K562 (cell line): ENCODE measurements around the gene PRICKLE4. TPM values are rescaled to one million over a fixed set of nuclear protein-coding genes. Genes with fewer than 3 reads are reported as not detected.
A peak's percentile ranks its signal among the peaks of the same experiment; 100 is the strongest.

Experiments
- ATAC-seq: fragments of 200-7000 bp; cut with Tn5 transposase; 3 replicates; pipeline ENCODE4 v1.9.1; 2020; ENCODE audit warnings: moderate library complexity
- Bru-seq: library from RNA; stranded (reverse); fragments of 400-500 nt; gene quantifications from one replicate; lab custom pipeline; 2021; lab: Mats Ljungman, UMichigan
- BruChase-seq, 2 experiments: library from RNA; stranded (reverse); fragments of 400-500 nt; gene quantifications; one replicate each; lab custom pipeline; 2021; lab: Mats Ljungman, UMichigan
- BruUV-seq: library from RNA; stranded (reverse); fragments of 400-500 nt; replicated peaks from 2 replicates; lab custom pipeline; 2021; lab: Mats Ljungman, UMichigan
- CTCF ChIA-PET: fragments of 300-600 bp; formaldehyde crosslinking; extraction: SDS; loops from one replicate; lab custom pipeline; 2021; ENCODE audit warnings: low intra/inter-chr PET ratio; lab: Yijun Ruan, JAX
- POLR2A ChIA-PET: fragments of 300-600, 350-650 bp; sonication (Branson Sonifier 250); formaldehyde crosslinking; extraction: SDS; loops from one replicate; lab custom pipeline; 2021; ENCODE audit warnings: antibody characterized with exemption, inconsistent platforms; lab: Yijun Ruan, JAX
- DNase-seq, 4 experiments: peaks; one replicate each; pipeline versions ENCODE4 v3.0.0 to v3.0.0-alpha.2; 2011 to 2018; ENCODE audit warnings: low spot score in 3 of 4, mixed read lengths in 3 of 4; ENCODE audit errors: extremely low read depth in 1 of 4
- FAIRE-seq: peaks from 2 replicates; lab custom pipeline; 2011; peaks lifted over from hg19 to GRCh38; lab: Jason Lieb, UNC
- H2AFZ ChIP-seq: 2 replicates; pipeline ENCODE4 v1.6.0; 2011; ENCODE audit warnings: low read depth, low read length, control low read depth, inconsistent platforms
- H3K27ac ChIP-seq: fragments of 200-600 bp; 3 replicates; pipeline ENCODE4 v1.8.0; 2011; ENCODE audit warnings: low read depth, mild to moderate bottlenecking, control low read depth, inconsistent platforms, low read length, moderate library complexity, mixed read lengths; ENCODE audit errors: extremely low read depth
- H3K27me3 ChIP-seq, 2 experiments: fragments of 300-600 bp in 1 of 2; 2 replicates in 1 of 2; 3 replicates in 1 of 2; pipeline versions ENCODE4 v1.6.0 to v1.8.0; 2011; ENCODE audit warnings: inconsistent platforms in 2 of 2, low read length in 2 of 2, mild to moderate bottlenecking in 1 of 2, mixed read lengths in 1 of 2, moderate library complexity in 1 of 2; ENCODE audit not compliant: control insufficient read depth in 2 of 2, insufficient read depth in 2 of 2
- H3K36me3 ChIP-seq: fragments of 300-600 bp; 3 replicates; pipeline ENCODE4 v1.8.0; 2011; ENCODE audit warnings: mild to moderate bottlenecking, low read length, inconsistent platforms; ENCODE audit not compliant: control insufficient read depth, insufficient read depth
- H3K4me1 ChIP-seq, 2 experiments: fragments of 200-600 bp in 1 of 2; replicated peaks in 1 of 2; 2 replicates in 1 of 2; 3 replicates in 1 of 2; pipeline versions ENCODE4 v1.5.1 to v1.8.0; 2011; ENCODE audit warnings: inconsistent platforms in 2 of 2, low read length in 2 of 2, mild to moderate bottlenecking in 1 of 2, mixed read lengths in 1 of 2, moderate library complexity in 1 of 2; ENCODE audit not compliant: control insufficient read depth in 2 of 2, insufficient read depth in 2 of 2
- H3K4me2 ChIP-seq: 2 replicates; pipeline ENCODE4 v1.6.1; 2011; ENCODE audit warnings: low read length, control low read depth, inconsistent platforms, mixed read lengths; ENCODE audit not compliant: insufficient read depth
- H3K4me3 ChIP-seq: fragments of 200-600 bp; sonication (generic), shearing (Covaris generic); 2 replicates; pipeline ENCODE4 v1.5.1; 2016; ENCODE audit warnings: control low read depth, inconsistent platforms
- H3K79me2 ChIP-seq: fragments of 200-600 bp; 3 replicates; pipeline ENCODE4 v1.8.0; 2011; ENCODE audit warnings: low read length, inconsistent platforms; ENCODE audit not compliant: control insufficient read depth, insufficient read depth
- H3K9ac ChIP-seq, 2 experiments: 2 replicates each; pipeline versions ENCODE4 v1.6.0 to v1.6.1; 2011; ENCODE audit warnings: low read depth in 2 of 2, low read length in 2 of 2, control low read depth in 1 of 2, inconsistent platforms in 1 of 2, mild to moderate bottlenecking in 1 of 2, mixed read lengths in 1 of 2; ENCODE audit not compliant: insufficient read depth in 1 of 2
- H3K9me1 ChIP-seq: one replicate; pipeline ENCODE4 v1.6.0; 2011; ENCODE audit warnings: inconsistent platforms, mild to moderate bottlenecking, low read length, moderate library complexity; ENCODE audit not compliant: control insufficient read depth, insufficient read depth
- H3K9me3 ChIP-seq: replicated peaks from 2 replicates; pipeline ENCODE4 v1.5.1; 2011; ENCODE audit warnings: low read depth, low read length, inconsistent platforms; ENCODE audit not compliant: control insufficient read depth, insufficient read depth
- H4K20me1 ChIP-seq: replicated peaks from 2 replicates; pipeline ENCODE4 v1.6.1; 2011; ENCODE audit warnings: low read length, inconsistent platforms, mixed read lengths; ENCODE audit not compliant: control insufficient read depth, insufficient read depth
- BHLHE40 ChIP-seq: IDR thresholded peaks from 2 replicates; pipeline ENCODE4 v1.6.1; 2011; ENCODE audit warnings: low read length, improper control_type of control experiment
- DNMT1 ChIP-seq: fragments of 450-650 bp; IDR thresholded peaks from 2 replicates; pipeline ENCODE4 v1.6.1; 2016; ENCODE audit warnings: antibody characterized with exemption, mild to moderate bottlenecking
- ELF4 ChIP-seq: fragments of 450-650 bp; formaldehyde crosslinking; IDR thresholded peaks from 2 replicates; pipeline ENCODE4 v1.4.0; 2022; ENCODE audit warnings: missing genetic modification characterization
- EP400 ChIP-seq: fragments of 450-650 bp; IDR thresholded peaks from 2 replicates; pipeline ENCODE4 v1.6.1; 2017; ENCODE audit warnings: antibody characterized with exemption, mild to moderate bottlenecking, moderate library complexity
- FOXJ3 ChIP-seq: sonication (generic); formaldehyde crosslinking; IDR thresholded peaks from 2 replicates; pipeline ENCODE4 v1.4.0; 2020; ENCODE audit warnings: mild to moderate bottlenecking, missing genetic modification reagents
- HNRNPUL1 ChIP-seq: fragments of 200-400 bp; formaldehyde crosslinking; IDR thresholded peaks from 2 replicates; pipeline ENCODE4 v1.6.1; 2017; ENCODE audit warnings: low read length
- ILF3 ChIP-seq: fragments of 450-650 bp; IDR thresholded peaks from 2 replicates; pipeline ENCODE4 v1.6.1; 2018; ENCODE audit warnings: antibody characterized with exemption, mild to moderate bottlenecking, moderate library complexity, borderline replicate concordance
- KDM2B ChIP-seq: fragments of 250-450 bp; sonication (Bioruptor Pico); IDR thresholded peaks from 2 replicates; pipeline ENCODE4 v1.8.0; 2021; ENCODE audit warnings: mild to moderate bottlenecking, moderate library complexity
- MAZ ChIP-seq, 2 experiments: fragments of 450-650 bp in 1 of 2; sonication (generic) in 1 of 2; formaldehyde crosslinking; IDR thresholded peaks in 1 of 2; conservative IDR thresholded peaks in 1 of 2; 2 replicates each; pipeline versions ENCODE4 v1.4.0 to v1.5.0; 2020; ENCODE audit warnings: mild to moderate bottlenecking in 1 of 2, missing genetic modification reagents in 1 of 2
- POLR2G ChIP-seq: fragments of 200-400 bp; formaldehyde crosslinking; IDR thresholded peaks from 2 replicates; pipeline ENCODE4 v1.6.1; 2017; ENCODE audit warnings: low read depth, mild to moderate bottlenecking, antibody characterized with exemption, low read length, moderate library complexity
- RB1 ChIP-seq: fragments of 450-650 bp; IDR thresholded peaks from 2 replicates; pipeline ENCODE4 v1.6.1; 2017; ENCODE audit warnings: low read depth, mild to moderate bottlenecking
- RBBP5 ChIP-seq: fragments of 200-600 bp; sonication (generic); IDR thresholded peaks from 2 replicates; pipeline ENCODE4 v1.6.1; 2012; ENCODE audit warnings: borderline replicate concordance, mild to moderate bottlenecking, low read length, control low read depth, inconsistent platforms; ENCODE audit not compliant: insufficient read depth, poor library complexity, severe bottlenecking
- SMARCA4 ChIP-seq: fragments of 450-650 bp; IDR thresholded peaks from 2 replicates; pipeline ENCODE4 v1.6.1; 2016
- SRSF1 ChIP-seq: fragments of 200-400 bp; formaldehyde crosslinking; IDR thresholded peaks from 2 replicates; pipeline ENCODE4 v1.6.1; 2017; ENCODE audit warnings: mild to moderate bottlenecking, low read depth, low read length, moderate library complexity
- TEAD4 ChIP-seq, 2 experiments: sonication (generic) in 1 of 2; formaldehyde crosslinking in 1 of 2; IDR thresholded peaks; 2 replicates each; pipeline versions ENCODE4 v1.6.1 to v1.8.0; 2012 to 2022; ENCODE audit warnings: borderline replicate concordance in 1 of 2, inconsistent platforms in 1 of 2, low read length in 1 of 2, mild to moderate bottlenecking in 1 of 2, missing genetic modification reagents in 1 of 2
- ZNF184 ChIP-seq: sonication (generic); formaldehyde crosslinking; IDR thresholded peaks from 2 replicates; pipeline ENCODE4 v1.5.0; 2020; ENCODE audit warnings: missing genetic modification reagents
- WGBS: fragments of 100-300 bp; shearing (Covaris generic); methylation state at CpG from one replicate; pipeline ENCODE4 v1.1.6; 2016; ENCODE audit warnings: low coverage, mixed read lengths; ENCODE audit not compliant: insufficient coverage; ENCODE audit errors: missing lambda C conversion rate; 5-methylcytosine and 5-hydroxymethylcytosine counted together
- in situ Hi-C: fragments of 300-500 bp; cut with MboI; formaldehyde crosslinking; loops from 4 replicates; pipeline ENCODE4 v1.15.0; 2018; ENCODE audit warnings: inconsistent platforms, mixed read lengths
- intact Hi-C: fragments of 100-400 bp; cut with micrococcal nuclease; formaldehyde crosslinking; loops from 2 replicates; pipeline ENCODE4 v1.14.2; 2022
- long read RNA-seq, 3 experiments: library from polyadenylated mRNA in 2 of 3; library from RNA in 1 of 3; unstranded in 2 of 3; stranded (forward) in 1 of 3; transcript quantifications; one replicate each; pipeline ENCODE4 v2.0.0, GENCODE V29; 2019 to 2022
- polyA minus RNA-seq, 3 experiments: library from RNA; depleted of rRNA, polyadenylated mRNA; stranded (reverse); fragments of >200 nt; gene quantifications; 2 replicates each; pipeline ENCODE4 v1.2.3, GENCODE V29; 2011
- polyA plus RNA-seq, 8 experiments: library from polyadenylated mRNA; depleted of rRNA in 4 of 8; stranded (reverse) in 5 of 8; unstranded in 3 of 8; fragments of >200 nt; fragmentation: Nextera tagmentation in 2 of 8; fragmentation: Illumina TruSeq in 1 of 8; extraction: Ambion mirVana in 2 of 8; extraction: Trizol in 1 of 8; gene quantifications; 2 replicates each; pipeline versions ENCODE4 v1.2.1 to v1.2.3, GENCODE V29; 2011 to 2014; ENCODE audit warnings: inconsistent platforms in 1 of 8, missing spikeins in 1 of 8
- total RNA-seq, 7 experiments: library from RNA; depleted of rRNA in 6 of 7; stranded (reverse); fragments of >200 nt in 6 of 7; fragmentation: Illumina TruSeq in 2 of 7; extraction: Trizol in 2 of 7; gene quantifications; 2 replicates each; pipeline versions ENCODE4 v1.2.1 to v1.2.3, GENCODE V29; 2011 to 2021; ENCODE audit warnings: low replicate concordance in 1 of 7

The PRICKLE4 gene, protein sequence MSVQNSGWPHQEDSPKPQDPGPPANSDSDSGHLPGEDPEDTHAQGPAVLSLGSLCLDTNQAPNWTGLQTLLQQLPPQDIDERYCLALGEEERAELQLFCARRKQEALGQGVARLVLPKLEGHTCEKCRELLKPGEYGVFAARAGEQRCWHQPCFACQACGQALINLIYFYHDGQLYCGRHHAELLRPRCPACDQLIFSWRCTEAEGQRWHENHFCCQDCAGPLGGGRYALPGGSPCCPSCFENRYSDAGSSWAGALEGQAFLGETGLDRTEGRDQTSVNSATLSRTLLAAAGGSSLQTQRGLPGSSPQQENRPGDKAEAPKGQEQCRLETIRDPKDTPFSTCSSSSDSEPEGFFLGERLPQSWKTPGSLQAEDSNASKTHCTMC
- total RNA-seq (2011; cell fraction: chromatin; rRNA removed; ENCODE audit: low replicate concordance), result 6.0 and 13.5 TPM in 2 replicates
- 5.4 and 6.8 TPM in 2 replicates for total RNA-seq (2011; cell fraction: nucleolus; rRNA removed)
- 4.6 and 6.0 TPM in 2 replicates for total RNA-seq (2011; cell fraction: nucleoplasm; rRNA removed)
- total RNA-seq (2014; rRNA removed) (1.3 TPM in 1 of 2 replicates, not detected in the other), total RNA-seq (2014; rRNA removed; fragmentation: Illumina TruSeq; extraction: Trizol) (not detected in 2 replicates), total RNA-seq (2015; rRNA removed; fragmentation: Illumina TruSeq; extraction: Trizol) (not detected in 2 replicates), total RNA-seq (2021) (0.20 and 0.87 TPM in 2 replicates), polyA plus RNA-seq (2011; rRNA removed) (0.32 and 0.54 TPM in 2 replicates), polyA plus RNA-seq (2014; fragmentation: Illumina TruSeq; extraction: Trizol) (not detected in 2 replicates), polyA plus RNA-seq (2014; fragmentation: Nextera tagmentation; extraction: Ambion mirVana) (not detected), polyA plus RNA-seq (2014; rRNA removed) (0.27 and 1.7 TPM in 2 replicates), polyA minus RNA-seq (2011; rRNA and poly(A)+ RNA removed) (0.56 TPM in 1 of 2 replicates, not detected in the other), Bru-seq, nascent RNA (percentile 51 among the genes with signal in this experiment), BruChase-seq, experiment 1, labeled RNA remaining after a 2-hour chase (percentile 29 among the genes with signal in this experiment), BruChase-seq, experiment 2, labeled RNA remaining after a 6-hour chase (percentile 51 among the genes with signal in this experiment)
- polyA plus RNA-seq (2011; cell fraction: cytosol; rRNA removed), result 0.07 and 0.19 TPM in 2 replicates
- 12.6 and 13.9 TPM in 2 replicates for polyA plus RNA-seq (2011; cell fraction: nucleus; rRNA removed)
- 1.9 and 2.0 TPM in 2 replicates for polyA plus RNA-seq (2012)
- not detected in 2 replicates for polyA minus RNA-seq (2011; cell fraction: cytosol; rRNA and poly(A)+ RNA removed)
- polyA minus RNA-seq (2011; cell fraction: nucleus; rRNA and poly(A)+ RNA removed), result 3.9 and 7.4 TPM in 2 replicates
- long read RNA-seq, experiment 1, result 0 reads
- long read RNA-seq, experiment 2, result 0 reads
- long read RNA-seq, experiment 3, result 0 reads

DNA sequence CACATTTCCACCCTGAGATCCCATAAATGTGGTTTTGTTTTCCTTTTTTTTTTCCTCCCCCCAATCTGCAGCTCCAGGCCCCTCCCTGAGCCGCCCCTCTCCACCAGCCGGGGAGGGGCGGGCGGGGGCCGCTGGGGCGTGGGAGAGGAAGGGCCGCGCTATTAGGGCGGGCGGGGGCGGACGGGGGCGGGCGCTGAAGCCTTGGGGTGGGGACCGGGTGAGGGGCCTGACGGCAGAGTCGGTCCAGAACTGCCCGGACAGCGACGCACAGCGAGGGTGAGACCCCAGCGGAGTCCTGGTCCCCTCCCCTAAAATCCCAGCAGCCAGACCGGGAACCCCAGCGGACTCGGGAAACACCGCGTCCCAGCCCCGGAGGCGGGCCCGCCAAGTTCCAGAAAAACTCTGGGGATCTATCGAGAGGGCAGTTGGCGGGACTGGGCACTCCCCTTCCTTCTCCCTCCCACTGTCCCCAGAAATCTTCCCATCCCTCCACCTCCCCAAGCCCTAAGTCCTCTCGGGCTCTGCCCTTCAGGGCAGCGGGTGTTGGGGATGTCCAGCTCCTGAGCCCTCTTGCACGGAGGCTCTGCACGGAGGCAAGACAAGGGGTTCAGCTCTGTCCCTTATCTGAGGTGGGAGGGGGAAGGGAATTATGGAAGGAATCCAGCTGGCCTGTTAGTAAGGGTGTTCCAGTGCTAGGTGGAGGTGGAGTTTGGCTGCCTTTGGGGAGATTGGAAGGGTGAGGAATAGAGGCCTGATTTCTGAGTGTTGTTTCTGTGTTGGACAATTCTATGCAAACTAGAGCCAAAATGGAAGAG lies at the start of gene PRICKLE4:
PRICKLE4 (plus strand) TSS at position 232 of the 815 bp plus-strand sequence. CDS start 2,692 bp downstream, outside the sequence.
- H3K27ac ChIP-seq, result peak within 1 kb of the TSS; percentile 51; the same call in 2 of the 3 replicates
- intact Hi-C loops, result loop anchor here (1.0 to 5.0 kb wide), 4 partner anchors 264 to 1097 kb away; partner anchors contain the start of genes MRPS10 and RPL7L1
- 0% methylated on average over 10 of the region's 36 CpGs for WGBS
- TF ChIP-seq SRSF1 (no peak), SMARCA4 (peak; percentile 35; the same call in 1 of the 2 replicates), FOXJ3 (CRISPR knock-in tag) (no peak), BHLHE40 (no peak), RB1 (peak; percentile 55), ELF4 (CRISPR knock-in tag) (0 out of 2 replicates have a peak, but pooled peaks have one; percentile 65), HNRNPUL1 (no peak), RBBP5 (peak; percentile 76), EP400 (no peak), TEAD4 (IDR thresholded peaks at IDR 0.05; ENCODE audit: low read length) (peak; percentile 9; the same call in 1 of the 2 replicates), TEAD4 (CRISPR knock-in tag; IDR thresholded peaks at IDR 0.05; ENCODE audit: borderline replicate concordance) (no peak), MAZ (CRISPR knock-in tag; conservative IDR thresholded peaks at IDR 0.05 in 1 of 2, IDR thresholded peaks at IDR 0.05 in 1 of 2) (peak in 1 of 2 experiments; percentile 65; a peak in 3 of 4 replicates), ZNF184 (CRISPR knock-in tag) (no peak), ILF3 (no peak), DNMT1 (no peak), KDM2B (CRISPR knock-in tag) (0 out of 2 replicates have a peak, but pooled peaks have one; percentile 47), POLR2G (0 out of 2 replicates have a peak, but pooled peaks have one; percentile 38)

More for the DNA sequence above, at the start of gene PRICKLE4:
- no peaks in the 10 kb centered on the region for H3K9me3 ChIP-seq
- H3K27me3 ChIP-seq, result no peaks in the 10 kb centered on the region
- H3K36me3 ChIP-seq, result 0 out of 3 replicates have a peak, but pooled peaks cover 3% of the 10 kb centered on the region
- FAIRE-seq (peak; percentile 86), DNase-seq (peak; percentile 76 to 84 (median 80)), ATAC-seq (peak; percentile 65)
- H3K9me1 ChIP-seq, result no peaks in the 10 kb centered on the region
- H3K4me2 ChIP-seq, result peak within 1 kb of the TSS; percentile 92
- BruUV-seq, result no TSS peak
- ChIA-PET POLR2A (interaction anchor here (0.6 to 1.0 kb wide), 3 partner anchors 155 to 262 kb away, joined by 3 to 5 read pairs (median 3); no protein-coding TSS in a partner anchor), CTCF (interaction anchor here (0.7 to 4.3 kb wide), 9 partner anchors 45 to 538 kb away, joined by 3 to 50 read pairs (median 4); partner anchors contain the start of gene TFEB)
- in situ Hi-C loops, result loop anchor here (10.0 kb wide), 1 partner anchor 444 kb away; no protein-coding TSS in a partner anchor
- H3K79me2 ChIP-seq, result peaks cover 6% of the 10 kb centered on the region; the same call in 1 of the 3 replicates
- peaks cover 25 to 31% of the 10 kb centered on the region in 2 experiments for H3K4me1 ChIP-seq
- H3K4me3 ChIP-seq, result peak within 1 kb of the TSS; percentile 69
- no peaks in the 10 kb centered on the region; the same call in 1 of the 2 replicates for H4K20me1 ChIP-seq
- peak within 1 kb of the TSS; percentile 90 for H2AFZ ChIP-seq
- peak within 1 kb of the TSS; percentile 67 to 91 for H3K9ac ChIP-seq
